Endothelial cell (in vitro differentiated cells): ENCODE measurements around the gene TBC1D4. TPM values are rescaled to one million over a fixed set of nuclear protein-coding genes. Genes with fewer than 3 reads are reported as not detected.

Experiments
- DNase-seq: peaks from one replicate; pipeline ENCODE4 v3.0.0; 2021; ENCODE audit warnings: low spot score
- H3K27ac Mint-ChIP-seq: one replicate; pipeline ENCODE4 v1.8.0; 2021; ENCODE audit warnings: mixed read lengths, inconsistent platforms; ENCODE audit not compliant: unreplicated experiment
- H3K27me3 Mint-ChIP-seq: one replicate; pipeline ENCODE4 v1.8.0; 2021; ENCODE audit warnings: mild to moderate bottlenecking, moderate library complexity, mixed read lengths, inconsistent platforms; ENCODE audit not compliant: unreplicated experiment
- H3K36me3 Mint-ChIP-seq: one replicate; pipeline ENCODE4 v1.8.0; 2021; ENCODE audit warnings: mild to moderate bottlenecking, low read depth, mixed read lengths, inconsistent platforms; ENCODE audit not compliant: unreplicated experiment
- H3K4me1 Mint-ChIP-seq: one replicate; pipeline ENCODE4 v1.8.0; 2021; ENCODE audit warnings: mild to moderate bottlenecking, mixed read lengths, inconsistent platforms; ENCODE audit not compliant: unreplicated experiment
- H3K4me3 Mint-ChIP-seq: one replicate; pipeline ENCODE4 v1.8.0; 2021; ENCODE audit warnings: mild to moderate bottlenecking, mixed read lengths, inconsistent platforms; ENCODE audit not compliant: unreplicated experiment
- H3K9me3 Mint-ChIP-seq: one replicate; pipeline ENCODE4 v1.8.0; 2021; ENCODE audit warnings: mixed read lengths, inconsistent platforms; ENCODE audit not compliant: unreplicated experiment
- total RNA-seq: library from RNA; stranded (reverse); fragmentation: NEBNext Ultra II Directional; extraction: Animal tissue kit (Norgen Biotek cat#: 25700); gene quantifications from one replicate; pipeline ENCODE4 v1.2.1, GENCODE V29; 2021; ENCODE audit not compliant: unreplicated experiment
- TF ChIP-seq, protein P1 (sequence below): fragments of 200-600 bp; sonication (generic); IDR thresholded peaks from one replicate; pipeline ENCODE4 v1.5.0; 2021; ENCODE audit warnings: antibody characterized with exemption; ENCODE audit not compliant: unreplicated experiment

TBC1D4 gene
- total RNA-seq, 1 donor from 2014 or later: 47.2 TPM

DNA sequence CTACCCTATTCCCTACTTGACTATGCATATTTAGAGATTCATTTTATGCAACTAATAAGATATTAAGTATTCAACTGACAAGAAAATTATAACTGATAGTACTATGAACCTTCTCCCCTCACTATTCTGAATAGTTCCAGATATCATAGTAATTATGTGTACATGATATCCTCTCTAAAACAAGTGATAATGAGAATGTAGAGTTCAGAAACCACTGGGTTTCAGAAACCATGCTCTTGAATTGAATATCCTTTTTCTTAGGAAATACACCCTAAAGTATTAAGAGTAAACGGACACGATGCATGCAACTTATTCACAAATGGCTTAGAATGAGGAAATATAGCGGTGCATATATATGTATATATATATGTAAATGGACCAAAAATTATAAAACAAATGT lies 160.9 kb downstream of the TBC1D4 start:
- Mint-ChIP-seq H3K36me3 (no peaks in the 10 kb centered on the region), H3K27me3 (no peaks in the 10 kb centered on the region), H3K9me3 (no peaks in the 10 kb centered on the region), H3K4me3 (no peak overlapping the region), H3K27ac (no peak overlapping the region), H3K4me1 (peaks cover 46% of the 10 kb centered on the region)
- DNase-seq: no peak
- TF ChIP-seq, protein P1, sequence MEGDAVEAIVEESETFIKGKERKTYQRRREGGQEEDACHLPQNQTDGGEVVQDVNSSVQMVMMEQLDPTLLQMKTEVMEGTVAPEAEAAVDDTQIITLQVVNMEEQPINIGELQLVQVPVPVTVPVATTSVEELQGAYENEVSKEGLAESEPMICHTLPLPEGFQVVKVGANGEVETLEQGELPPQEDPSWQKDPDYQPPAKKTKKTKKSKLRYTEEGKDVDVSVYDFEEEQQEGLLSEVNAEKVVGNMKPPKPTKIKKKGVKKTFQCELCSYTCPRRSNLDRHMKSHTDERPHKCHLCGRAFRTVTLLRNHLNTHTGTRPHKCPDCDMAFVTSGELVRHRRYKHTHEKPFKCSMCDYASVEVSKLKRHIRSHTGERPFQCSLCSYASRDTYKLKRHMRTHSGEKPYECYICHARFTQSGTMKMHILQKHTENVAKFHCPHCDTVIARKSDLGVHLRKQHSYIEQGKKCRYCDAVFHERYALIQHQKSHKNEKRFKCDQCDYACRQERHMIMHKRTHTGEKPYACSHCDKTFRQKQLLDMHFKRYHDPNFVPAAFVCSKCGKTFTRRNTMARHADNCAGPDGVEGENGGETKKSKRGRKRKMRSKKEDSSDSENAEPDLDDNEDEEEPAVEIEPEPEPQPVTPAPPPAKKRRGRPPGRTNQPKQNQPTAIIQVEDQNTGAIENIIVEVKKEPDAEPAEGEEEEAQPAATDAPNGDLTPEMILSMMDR: no peak

DNA sequence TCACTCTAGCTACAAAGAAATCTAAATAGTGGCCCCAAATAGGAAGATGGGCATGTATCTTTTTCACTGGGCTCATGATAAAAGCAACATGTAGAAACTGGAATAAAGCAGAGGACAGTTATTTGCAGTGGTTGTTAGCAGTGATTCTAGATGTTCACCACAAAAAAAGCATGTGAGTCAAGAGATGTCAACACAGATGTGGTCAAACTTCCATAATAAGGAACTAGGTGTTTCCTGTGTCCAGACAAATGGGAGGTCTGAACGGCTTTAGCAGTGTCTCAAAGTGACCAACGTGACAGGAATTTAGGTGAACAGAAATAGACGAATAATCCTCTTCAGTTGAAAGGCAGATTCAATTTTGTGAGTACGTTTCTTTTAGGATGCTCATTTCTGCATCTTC lies 162.7 kb downstream of the TBC1D4 start:
- H3K9me3 Mint-ChIP-seq: no peaks in the 10 kb centered on the region
- TF ChIP-seq, protein P1: no peak
- peak overlapping the region; percentile 9 for H3K27ac Mint-ChIP-seq

DNA sequence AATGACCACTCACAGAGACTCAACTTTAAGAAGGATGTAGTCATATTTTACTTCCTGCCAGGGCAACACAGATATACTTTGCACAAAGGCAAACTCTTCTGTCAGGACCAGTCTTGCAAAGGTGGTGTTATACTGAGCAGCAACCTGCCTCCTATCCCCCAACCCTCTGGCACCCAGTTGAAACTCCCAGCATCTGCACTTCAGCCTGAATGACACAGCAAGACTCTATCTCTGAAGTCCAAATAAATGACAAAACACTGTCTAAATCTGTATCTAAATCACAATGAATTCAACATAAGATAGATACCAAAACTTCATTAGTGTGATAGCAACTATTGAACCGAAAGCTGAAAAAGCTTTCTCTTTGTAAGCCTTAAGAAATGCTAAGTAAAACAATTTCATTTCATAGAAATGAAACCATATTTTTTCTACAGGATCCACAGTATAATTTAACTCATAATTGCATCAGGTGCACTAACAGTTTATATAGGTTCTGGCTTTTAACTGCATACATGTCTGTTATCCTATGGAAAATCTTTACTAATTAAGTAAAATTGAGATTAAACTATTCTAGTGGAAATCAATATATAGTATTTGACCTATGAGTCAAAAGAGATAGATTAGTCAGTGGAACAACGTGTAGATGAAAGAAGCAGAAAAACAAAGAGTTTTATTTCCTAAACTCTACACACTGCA lies 163.7 kb downstream of the TBC1D4 start:
- no peak for DNase-seq
- Mint-ChIP-seq H3K4me3 (no peak overlapping the region), H3K36me3 (no peaks in the 10 kb centered on the region), H3K9me3 (no peaks in the 10 kb centered on the region), H3K27ac (peak overlapping the region; percentile 5), H3K4me1 (peaks cover 31% of the 10 kb centered on the region), H3K27me3 (no peaks in the 10 kb centered on the region)
- TF ChIP-seq, protein P1: no peak

More for the DNA sequence above, 162.7 kb downstream of the TBC1D4 start:
- no peak for DNase-seq
- Mint-ChIP-seq H3K36me3 (no peaks in the 10 kb centered on the region), H3K4me1 (peaks cover 40% of the 10 kb centered on the region), H3K27me3 (no peaks in the 10 kb centered on the region), H3K4me3 (no peak overlapping the region)

DNA sequence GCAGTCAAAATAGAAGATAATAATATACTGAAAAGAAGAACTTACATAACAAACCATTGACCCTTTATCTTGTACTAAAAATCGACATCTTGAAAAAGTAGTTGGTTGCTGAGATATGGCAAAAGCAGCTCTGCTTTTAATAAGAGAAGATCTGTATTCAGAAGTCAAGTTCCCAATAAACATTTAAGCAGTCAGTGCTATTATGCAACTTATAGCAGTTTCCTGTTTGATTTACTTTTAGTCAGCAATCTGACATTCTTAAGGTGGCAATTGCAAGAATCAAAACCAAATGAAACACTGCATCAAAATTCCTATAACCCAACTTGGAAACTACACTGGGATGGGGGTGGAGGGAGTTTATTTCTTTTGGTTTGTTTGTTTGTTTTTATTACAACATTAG lies 165.5 kb downstream of the TBC1D4 start:
- no peaks in the 10 kb centered on the region for H3K9me3 Mint-ChIP-seq
- H3K27ac Mint-ChIP-seq: no peak overlapping the region
- no peaks in the 10 kb centered on the region for H3K36me3 Mint-ChIP-seq
- no peak for DNase-seq
- TF ChIP-seq, protein P1: no peak
- H3K27me3 Mint-ChIP-seq: no peaks in the 10 kb centered on the region
- peaks cover 21% of the 10 kb centered on the region for H3K4me1 Mint-ChIP-seq
- H3K4me3 Mint-ChIP-seq: no peak overlapping the region

DNA sequence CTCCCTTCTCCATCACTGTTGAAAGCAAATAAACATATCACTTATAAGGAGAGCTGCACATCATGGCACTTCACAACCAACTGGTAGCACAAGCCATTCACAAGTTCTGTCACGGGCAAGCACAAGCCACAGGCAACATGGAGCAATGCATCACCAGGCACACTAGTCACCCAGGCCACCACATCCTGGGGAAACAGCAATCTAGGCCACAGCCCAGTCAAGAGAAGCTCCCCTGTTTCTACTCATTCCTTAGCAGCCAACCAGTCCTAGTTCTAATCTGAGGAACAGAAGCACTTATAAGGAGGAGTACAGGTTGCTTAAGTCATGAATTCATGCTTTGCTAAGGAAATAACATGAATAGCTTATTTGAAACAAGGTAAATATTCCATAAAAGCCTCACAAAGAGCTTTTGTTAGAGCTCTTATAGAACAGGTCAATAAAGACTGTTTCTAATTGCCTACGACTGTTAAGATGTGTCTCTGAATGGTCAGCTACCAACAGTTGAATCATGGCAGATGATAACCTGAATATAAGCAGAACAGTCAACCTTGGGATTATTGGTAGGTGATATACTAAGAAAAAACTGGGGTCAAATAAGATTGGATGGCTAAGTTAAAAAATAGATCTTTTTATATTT lies 169.0 kb downstream of the TBC1D4 start:
- no peak overlapping the region for H3K27ac Mint-ChIP-seq

More for the DNA sequence above, 169.0 kb downstream of the TBC1D4 start:
- H3K27me3 Mint-ChIP-seq: no peaks in the 10 kb centered on the region
- TF ChIP-seq, protein P1: no peak
- H3K9me3 Mint-ChIP-seq: no peaks in the 10 kb centered on the region
- no peak overlapping the region for H3K4me3 Mint-ChIP-seq
- peaks cover 7% of the 10 kb centered on the region for H3K36me3 Mint-ChIP-seq
- H3K4me1 Mint-ChIP-seq: peaks cover 6% of the 10 kb centered on the region
- DNase-seq: no peak
